ENCODE data around the gene SORBS2.

DNA sequence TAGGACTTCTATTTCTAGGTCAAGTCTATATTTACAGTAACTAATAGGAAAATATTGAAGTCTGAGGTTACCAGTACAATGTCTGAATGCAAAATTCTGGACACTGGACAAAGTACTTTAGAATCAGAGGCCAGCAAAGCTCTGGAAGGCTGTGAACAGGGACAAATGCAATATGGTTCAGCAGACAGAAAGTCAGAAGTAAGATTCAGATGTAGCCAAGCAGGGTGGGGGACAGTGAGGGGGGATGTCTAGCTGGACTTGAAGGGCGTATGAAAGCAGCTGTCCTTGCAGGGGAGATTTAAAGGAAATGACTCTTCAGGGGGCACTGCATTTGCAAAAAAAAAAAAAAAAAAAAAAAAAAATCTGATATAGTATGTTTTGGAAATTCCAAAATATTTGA is 2.9 kb downstream of the SORBS2 start:
- TF ChIP-seq, protein P1, sequence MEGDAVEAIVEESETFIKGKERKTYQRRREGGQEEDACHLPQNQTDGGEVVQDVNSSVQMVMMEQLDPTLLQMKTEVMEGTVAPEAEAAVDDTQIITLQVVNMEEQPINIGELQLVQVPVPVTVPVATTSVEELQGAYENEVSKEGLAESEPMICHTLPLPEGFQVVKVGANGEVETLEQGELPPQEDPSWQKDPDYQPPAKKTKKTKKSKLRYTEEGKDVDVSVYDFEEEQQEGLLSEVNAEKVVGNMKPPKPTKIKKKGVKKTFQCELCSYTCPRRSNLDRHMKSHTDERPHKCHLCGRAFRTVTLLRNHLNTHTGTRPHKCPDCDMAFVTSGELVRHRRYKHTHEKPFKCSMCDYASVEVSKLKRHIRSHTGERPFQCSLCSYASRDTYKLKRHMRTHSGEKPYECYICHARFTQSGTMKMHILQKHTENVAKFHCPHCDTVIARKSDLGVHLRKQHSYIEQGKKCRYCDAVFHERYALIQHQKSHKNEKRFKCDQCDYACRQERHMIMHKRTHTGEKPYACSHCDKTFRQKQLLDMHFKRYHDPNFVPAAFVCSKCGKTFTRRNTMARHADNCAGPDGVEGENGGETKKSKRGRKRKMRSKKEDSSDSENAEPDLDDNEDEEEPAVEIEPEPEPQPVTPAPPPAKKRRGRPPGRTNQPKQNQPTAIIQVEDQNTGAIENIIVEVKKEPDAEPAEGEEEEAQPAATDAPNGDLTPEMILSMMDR (conservative IDR thresholded peaks at IDR 0.05 in 1 of 2, IDR thresholded peaks at IDR 0.05 in 1 of 2; ENCODE audit: low read depth in 1 of 2, low read length in 2 of 2), result no peak
- no peak for TF ChIP-seq EZH2 (IDR thresholded peaks at IDR 0.05; ENCODE audit: low read length, missing control alignments)

All from fibroblast of lung (primary cell).